Measurements from ENCODE around the gene REPIN1.

Gene REPIN1

DNA sequence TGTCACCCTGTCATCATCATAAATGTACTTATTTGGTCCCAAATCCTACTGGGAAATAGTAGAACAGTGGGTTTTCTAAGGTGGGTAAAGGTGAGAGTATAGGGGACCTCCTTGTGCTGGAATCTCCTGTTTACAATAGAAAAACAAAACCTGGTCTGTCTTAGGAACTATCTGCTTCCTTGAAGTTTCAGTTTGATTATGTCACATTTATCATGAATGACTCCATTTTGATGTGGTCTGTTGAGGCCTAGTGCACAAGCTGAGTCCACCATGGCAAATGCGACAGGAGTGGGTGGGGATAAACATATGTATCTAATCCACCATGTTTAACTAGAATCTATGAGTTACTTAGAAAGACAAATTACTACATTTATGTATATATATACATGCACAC is 13.0 kb upstream of the REPIN1 start:
- Histone ChIP-seq H3K36me3 (no peaks in the 10 kb centered on the region), H3K27me3 (ENCODE audit: insufficient read depth, low read depth, severe bottlenecking) (no peaks in the 10 kb centered on the region), H3K4me3 (ENCODE audit: low read depth, low read length) (no peak overlapping the region), H3K9me3 (ENCODE audit: severe bottlenecking) (no peaks in the 10 kb centered on the region), H3K27ac (no peak overlapping the region)
- no peak for DNase-seq
- TF ChIP-seq, protein P1, sequence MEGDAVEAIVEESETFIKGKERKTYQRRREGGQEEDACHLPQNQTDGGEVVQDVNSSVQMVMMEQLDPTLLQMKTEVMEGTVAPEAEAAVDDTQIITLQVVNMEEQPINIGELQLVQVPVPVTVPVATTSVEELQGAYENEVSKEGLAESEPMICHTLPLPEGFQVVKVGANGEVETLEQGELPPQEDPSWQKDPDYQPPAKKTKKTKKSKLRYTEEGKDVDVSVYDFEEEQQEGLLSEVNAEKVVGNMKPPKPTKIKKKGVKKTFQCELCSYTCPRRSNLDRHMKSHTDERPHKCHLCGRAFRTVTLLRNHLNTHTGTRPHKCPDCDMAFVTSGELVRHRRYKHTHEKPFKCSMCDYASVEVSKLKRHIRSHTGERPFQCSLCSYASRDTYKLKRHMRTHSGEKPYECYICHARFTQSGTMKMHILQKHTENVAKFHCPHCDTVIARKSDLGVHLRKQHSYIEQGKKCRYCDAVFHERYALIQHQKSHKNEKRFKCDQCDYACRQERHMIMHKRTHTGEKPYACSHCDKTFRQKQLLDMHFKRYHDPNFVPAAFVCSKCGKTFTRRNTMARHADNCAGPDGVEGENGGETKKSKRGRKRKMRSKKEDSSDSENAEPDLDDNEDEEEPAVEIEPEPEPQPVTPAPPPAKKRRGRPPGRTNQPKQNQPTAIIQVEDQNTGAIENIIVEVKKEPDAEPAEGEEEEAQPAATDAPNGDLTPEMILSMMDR (IDR thresholded peaks at IDR 0.05; ENCODE audit: low read depth, low read length): no peak

DNA sequence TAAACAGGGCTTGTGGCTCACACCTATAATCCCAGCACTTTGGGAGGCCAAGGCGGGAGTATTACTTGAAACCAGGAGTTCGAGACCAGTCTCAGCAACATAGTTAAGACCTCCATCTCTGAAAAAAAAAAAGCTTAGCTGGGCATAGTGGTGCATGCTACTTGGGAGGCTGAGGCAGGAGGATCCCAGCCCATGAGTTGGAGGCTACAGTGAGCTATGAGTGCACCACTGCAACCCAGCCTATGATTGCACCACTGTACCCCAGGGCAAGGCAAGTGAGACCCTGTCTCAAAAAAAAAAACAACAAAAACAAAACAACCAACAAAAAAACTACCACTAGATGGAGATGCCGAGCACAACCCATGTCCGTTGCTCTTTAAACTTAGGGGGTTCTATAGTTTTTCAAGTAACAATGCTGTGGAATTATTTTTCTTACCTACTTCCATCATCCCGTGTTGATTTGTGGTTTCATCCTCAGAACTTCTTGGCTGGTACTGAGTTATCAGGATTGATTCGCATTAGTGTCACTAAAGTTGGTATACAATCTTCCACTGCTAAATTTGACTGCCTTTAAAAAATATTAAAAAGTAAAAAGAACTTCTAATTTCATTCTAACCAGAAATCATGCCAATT is 12.2 kb upstream of the REPIN1 start:
- Histone ChIP-seq H3K36me3 (no peaks in the 10 kb centered on the region), H3K4me3 (ENCODE audit: low read depth, low read length) (no peak overlapping the region), H3K9me3 (ENCODE audit: severe bottlenecking) (no peaks in the 10 kb centered on the region), H3K27me3 (ENCODE audit: insufficient read depth, low read depth, severe bottlenecking) (no peaks in the 10 kb centered on the region), H3K27ac (peak overlapping the region; percentile 33; the same call in 1 of the 2 replicates)
- no peak for DNase-seq
- TF ChIP-seq, protein P1 (IDR thresholded peaks at IDR 0.05; ENCODE audit: low read depth, low read length): peak; percentile 64

GRCh38 chr7:150357270-150357669 is 11.4 kb upstream of the REPIN1 start:
- Histone ChIP-seq H3K4me3 (ENCODE audit: low read depth, low read length) (peak overlapping the region; percentile 15; the same call in 1 of the 2 replicates), H3K9me3 (ENCODE audit: severe bottlenecking) (no peaks in the 10 kb centered on the region), H3K27me3 (ENCODE audit: insufficient read depth, low read depth, severe bottlenecking) (no peaks in the 10 kb centered on the region), H3K36me3 (no peaks in the 10 kb centered on the region), H3K27ac (peak overlapping the region; percentile 55)
- TF ChIP-seq, protein P1 (IDR thresholded peaks at IDR 0.05; ENCODE audit: low read depth, low read length): no peak
- peak; percentile 82 for DNase-seq

DNA sequence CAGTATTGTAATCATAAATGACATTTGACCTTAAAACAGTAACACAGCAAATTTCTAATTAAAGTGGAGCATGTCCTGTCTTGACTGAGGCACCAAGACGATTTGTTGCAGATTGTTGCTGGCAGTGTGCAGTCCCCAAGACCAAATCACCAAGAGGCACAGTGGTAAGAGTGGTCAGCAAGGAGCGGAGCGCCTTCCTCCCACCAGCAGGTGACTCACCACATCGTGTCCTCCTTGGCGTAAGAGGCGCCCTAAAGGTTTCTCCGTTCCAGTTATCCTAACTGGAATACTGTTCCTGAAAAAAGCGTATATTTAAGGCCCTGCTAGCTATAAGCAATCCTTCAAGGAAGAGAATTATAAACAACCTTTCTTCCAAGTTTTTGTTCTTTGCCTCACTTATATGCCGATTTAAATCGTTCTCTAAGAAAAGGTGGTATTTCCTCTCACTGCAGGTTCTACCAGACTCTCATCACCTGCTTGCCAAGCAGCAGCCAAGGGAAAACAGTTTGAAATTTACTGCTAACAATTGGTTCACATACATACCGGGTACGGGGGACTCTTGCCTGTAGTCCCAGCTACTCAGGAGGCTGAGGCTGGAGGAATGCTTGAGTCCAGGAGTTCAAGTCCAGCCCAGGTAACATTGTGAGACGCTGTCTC is 10.7 kb upstream of the REPIN1 start:
- no peak for DNase-seq
- H3K36me3 ChIP-seq: no peaks in the 10 kb centered on the region
- no peaks in the 10 kb centered on the region for H3K27me3 ChIP-seq (ENCODE audit: insufficient read depth, low read depth, severe bottlenecking)
- no peak overlapping the region for H3K4me3 ChIP-seq (ENCODE audit: low read depth, low read length)
- H3K9me3 ChIP-seq (ENCODE audit: severe bottlenecking): no peaks in the 10 kb centered on the region
- peak overlapping the region; percentile 55 for H3K27ac ChIP-seq
- TF ChIP-seq, protein P1 (IDR thresholded peaks at IDR 0.05; ENCODE audit: low read depth, low read length): peak; percentile 39

- Histone ChIP-seq H3K36me3 (no peaks in the 10 kb centered on the region), H3K27me3 (ENCODE audit: insufficient read depth, low read depth, severe bottlenecking) (no peaks in the 10 kb centered on the region), H3K9me3 (ENCODE audit: severe bottlenecking) (no peaks in the 10 kb centered on the region), H3K27ac (no peak overlapping the region; the same call in 1 of the 2 replicates), H3K4me3 (ENCODE audit: low read depth, low read length) (no peak overlapping the region)
- DNase-seq: no peak
- TF ChIP-seq, protein P1 (IDR thresholded peaks at IDR 0.05; ENCODE audit: low read depth, low read length): no peak
Measured at GRCh38 chr7:150358433-150358832, 10.2 kb upstream of the REPIN1 start.
